BE2C (cell line): Measurements from ENCODE around the gene KLRB1.
"Not testable (repeated sequence)": the region's sequence is repeated elsewhere in the genome, so short reads cannot be mapped to it uniquely, and the experiment has no call there.

ENCODE experiments used
- DNase-seq: peaks from one replicate; pipeline ENCODE4 v3.0.0-alpha.2; 2020
- H3K27me3 ChIP-seq: fragments of 250-450 bp; sonication (Bioruptor Pico); 2 replicates; pipeline ENCODE4 v1.5.1; 2020; ENCODE audit warnings: mild to moderate bottlenecking
- H3K36me3 ChIP-seq: fragments of 250-450 bp; sonication (Bioruptor Pico); 2 replicates; pipeline ENCODE4 v1.5.1; 2020; ENCODE audit warnings: mild to moderate bottlenecking
- H3K4me1 ChIP-seq: fragments of 250-450 bp; sonication (Bioruptor Pico); 2 replicates; pipeline ENCODE4 v1.5.1; 2020
- H3K4me3 ChIP-seq: 2 replicates; pipeline ENCODE4 v1.5.1; 2011; ENCODE audit warnings: low read depth, low read length
- H3K9me3 ChIP-seq: fragments of 250-450 bp; sonication (Bioruptor Pico); 2 replicates; pipeline ENCODE4 v1.5.1; 2020
- CTCF ChIP-seq: IDR thresholded peaks from 2 replicates; pipeline ENCODE4 v1.5.1; 2012; ENCODE audit warnings: mild to moderate bottlenecking, low read depth, low read length

The KLRB1 gene

GRCh38 chr12:9626291-9626690 is 18.6 kb upstream of the KLRB1 start:
- no peak for DNase-seq
- no peak for TF ChIP-seq CTCF

GRCh38 chr12:9625019-9625418 is 17.3 kb upstream of the KLRB1 start:
- TF ChIP-seq CTCF: no peak
- no peak for DNase-seq
- H3K4me3 ChIP-seq: no peak overlapping the region
- no peaks in the 10 kb centered on the region for H3K36me3 ChIP-seq
- no peaks in the 10 kb centered on the region for H3K9me3 ChIP-seq
- H3K27me3 ChIP-seq: no peaks in the 10 kb centered on the region
- H3K4me1 ChIP-seq: no peaks in the 10 kb centered on the region

More at GRCh38 chr12:9626291-9626690, 18.6 kb upstream of the KLRB1 start:
- H3K27me3 ChIP-seq: no peaks in the 10 kb centered on the region
- H3K36me3 ChIP-seq: no peaks in the 10 kb centered on the region
- H3K4me3 ChIP-seq: no peak overlapping the region
- no peaks in the 10 kb centered on the region for H3K4me1 ChIP-seq
- H3K9me3 ChIP-seq: no peaks in the 10 kb centered on the region

GRCh38 chr12:9619411-9620179 is 11.9 kb upstream of the KLRB1 start:
- Histone ChIP-seq H3K4me1 (no peaks in the 10 kb centered on the region), H3K27me3 (no peaks in the 10 kb centered on the region), H3K36me3 (no peaks in the 10 kb centered on the region), H3K9me3 (no peaks in the 10 kb centered on the region), H3K4me3 (no peak overlapping the region)
- no peak for DNase-seq
- TF ChIP-seq CTCF: no peak

GRCh38 chr12:9618906-9619305 is 11.2 kb upstream of the KLRB1 start:
- not testable (repeated sequence) for H3K36me3 ChIP-seq, H3K27me3 ChIP-seq, DNase-seq, H3K9me3 ChIP-seq, H3K4me1 ChIP-seq, H3K4me3 ChIP-seq

GRCh38 chr12:9617124-9617523 is 9.4 kb upstream of the KLRB1 start:
- Histone ChIP-seq H3K9me3 (no peaks in the 10 kb centered on the region), H3K36me3 (no peaks in the 10 kb centered on the region), H3K4me3 (no peak overlapping the region), H3K27me3 (no peaks in the 10 kb centered on the region), H3K4me1 (no peaks in the 10 kb centered on the region)
- no peak for DNase-seq
- TF ChIP-seq CTCF: no peak

- Histone ChIP-seq H3K36me3 (no peaks in the 10 kb centered on the region), H3K4me1 (no peaks in the 10 kb centered on the region), H3K27me3 (no peaks in the 10 kb centered on the region), H3K9me3 (no peaks in the 10 kb centered on the region), H3K4me3 (no peak overlapping the region)
- TF ChIP-seq CTCF: no peak
- no peak for DNase-seq
Measured at GRCh38 chr12:9615420-9616136, 7.9 kb upstream of the KLRB1 start.

GRCh38 chr12:9610606-9611005 is 2.9 kb upstream of the KLRB1 start:
- not testable (repeated sequence) for H3K9me3 ChIP-seq, H3K27me3 ChIP-seq, H3K4me3 ChIP-seq, H3K4me1 ChIP-seq, H3K36me3 ChIP-seq, DNase-seq
